Thyroid gland (tissue), 4 donors: Measurements from ENCODE around the gene TFR2.

Source experiments
- CTCF ChIP-seq, 6 experiments: fragments of 200-600 bp in 3 of 6; fragments of 450-650 bp in 3 of 6; sonication (generic) in 3 of 6; IDR thresholded peaks; one replicate each; pipeline ENCODE4 v1.5.1; 2016 to 2019; ENCODE audit warnings: antibody characterized with exemption in 6 of 6, mild to moderate bottlenecking in 2 of 6, inconsistent platforms in 1 of 6, moderate library complexity in 1 of 6
- POLR2A ChIP-seq, 2 donors: fragments of 450-650 bp; IDR thresholded peaks; one replicate each; pipeline ENCODE4 v1.6.1; 2017; ENCODE audit warnings: antibody characterized with exemption in 2 of 2, mild to moderate bottlenecking in 2 of 2, moderate library complexity in 1 of 2

DNA sequence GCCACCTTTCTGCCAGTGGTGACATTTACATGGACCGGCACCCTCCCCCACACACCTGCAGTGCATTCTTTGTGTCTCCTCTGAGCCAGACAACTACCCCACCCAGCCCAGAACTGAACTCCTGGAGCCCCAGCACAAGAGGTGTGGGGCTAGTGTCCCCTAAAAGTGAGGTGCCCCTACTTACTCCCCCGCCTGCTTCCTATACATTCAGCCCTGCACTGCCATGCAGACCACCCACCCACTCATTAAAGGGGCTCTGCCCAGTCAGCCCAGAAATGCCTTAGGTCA, 69.6 kb downstream of the TFR2 start:
- TF ChIP-seq CTCF (IDR thresholded peaks at IDR 0.05) (no peak), POLR2A (IDR thresholded peaks at IDR 0.05) (no peak)
